ENCODE results near the gene TIPRL. TPM values are rescaled to one million over a fixed set of nuclear protein-coding genes. Genes with fewer than 3 reads are reported as not detected.

Gene TIPRL
- polyA plus RNA-seq, 1 of the 3 experiments (the other 2 are of a cell fraction), result 16.4 TPM

GRCh38 chr1:168139070-168139469 lies 39.7 kb upstream of the TIPRL start:
- no peak overlapping the region for H3K27ac ChIP-seq (ENCODE audit: low read depth in 2 of 2, low read length in 1 of 2)
- no peaks in the 10 kb centered on the region for H3K27me3 ChIP-seq (ENCODE audit: insufficient read depth)
- peaks cover 8% of the 10 kb centered on the region; the same call in 1 of the 2 replicates for H4K20me1 ChIP-seq (ENCODE audit: insufficient read depth)
- ChIA-PET CTCF (interaction anchor here (1.5 kb wide), 1 partner anchor 56 kb away, joined by 3 read pairs; no protein-coding TSS in a partner anchor), POLR2A (no interaction called here)
- H3F3A ChIP-seq (replicated peaks; ENCODE audit: insufficient read depth), result peaks cover 7% of the 10 kb centered on the region
- H3K9ac ChIP-seq, result no peak overlapping the region
- H3K9me3 ChIP-seq, result no peaks in the 10 kb centered on the region
- H3K4me2 ChIP-seq, result no peak overlapping the region
- DNase-seq, result no peak
- H3K4me3 ChIP-seq (ENCODE audit: low read depth in 2 of 2, low read length in 1 of 2), result no peak overlapping the region
- no peak overlapping the region for H2AFZ ChIP-seq (ENCODE audit: low read depth)
- peaks cover 25% of the 10 kb centered on the region for H3K79me2 ChIP-seq (ENCODE audit: insufficient read depth)
- peaks cover 13% of the 10 kb centered on the region in 2 experiments; a peak in 3 of 4 replicates for H3K4me1 ChIP-seq (ENCODE audit: control insufficient read depth in 1 of 2, insufficient read depth in 2 of 2, low read depth in 1 of 2, low read length in 1 of 2)
- no peak for TF ChIP-seq RAD21 (IDR thresholded peaks at IDR 0.05; ENCODE audit: low read length)
- no peak for TF ChIP-seq GATA2 (CRISPR knock-in tag; IDR thresholded peaks at IDR 0.05)
- no peak for TF ChIP-seq EZH2phosphoT487 (IDR thresholded peaks at IDR 0.05; ENCODE audit: borderline replicate concordance, low read depth)
- no peak for TF ChIP-seq USF1 (IDR thresholded peaks at IDR 0.05; ENCODE audit: borderline replicate concordance, low read depth)
- TF ChIP-seq FOXM1 (IDR thresholded peaks at IDR 0.05; ENCODE audit: low read depth), result no peak
- TF ChIP-seq TEAD4 (IDR thresholded peaks at IDR 0.05; ENCODE audit: borderline replicate concordance, insufficient read depth), result no peak
- TF ChIP-seq NRF1 (IDR thresholded peaks at IDR 0.05; ENCODE audit: low read depth, low read length), result no peak
- no peak for TF ChIP-seq RFX5 (IDR thresholded peaks at IDR 0.05; ENCODE audit: low read length)
- TF ChIP-seq MAX (IDR thresholded peaks at IDR 0.05; ENCODE audit: low read depth), result no peak
- TF ChIP-seq MXI1 (IDR thresholded peaks at IDR 0.05; ENCODE audit: low read depth, low read length), result no peak
- TF ChIP-seq TAF1 (IDR thresholded peaks at IDR 0.05; ENCODE audit: borderline replicate concordance, low read depth, low read length), result no peak
- TF ChIP-seq, protein P1, sequence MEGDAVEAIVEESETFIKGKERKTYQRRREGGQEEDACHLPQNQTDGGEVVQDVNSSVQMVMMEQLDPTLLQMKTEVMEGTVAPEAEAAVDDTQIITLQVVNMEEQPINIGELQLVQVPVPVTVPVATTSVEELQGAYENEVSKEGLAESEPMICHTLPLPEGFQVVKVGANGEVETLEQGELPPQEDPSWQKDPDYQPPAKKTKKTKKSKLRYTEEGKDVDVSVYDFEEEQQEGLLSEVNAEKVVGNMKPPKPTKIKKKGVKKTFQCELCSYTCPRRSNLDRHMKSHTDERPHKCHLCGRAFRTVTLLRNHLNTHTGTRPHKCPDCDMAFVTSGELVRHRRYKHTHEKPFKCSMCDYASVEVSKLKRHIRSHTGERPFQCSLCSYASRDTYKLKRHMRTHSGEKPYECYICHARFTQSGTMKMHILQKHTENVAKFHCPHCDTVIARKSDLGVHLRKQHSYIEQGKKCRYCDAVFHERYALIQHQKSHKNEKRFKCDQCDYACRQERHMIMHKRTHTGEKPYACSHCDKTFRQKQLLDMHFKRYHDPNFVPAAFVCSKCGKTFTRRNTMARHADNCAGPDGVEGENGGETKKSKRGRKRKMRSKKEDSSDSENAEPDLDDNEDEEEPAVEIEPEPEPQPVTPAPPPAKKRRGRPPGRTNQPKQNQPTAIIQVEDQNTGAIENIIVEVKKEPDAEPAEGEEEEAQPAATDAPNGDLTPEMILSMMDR (IDR thresholded peaks at IDR 0.05), result no peak
- no peak for TF ChIP-seq ELF1 (IDR thresholded peaks at IDR 0.05)
- TF ChIP-seq, protein P2, sequence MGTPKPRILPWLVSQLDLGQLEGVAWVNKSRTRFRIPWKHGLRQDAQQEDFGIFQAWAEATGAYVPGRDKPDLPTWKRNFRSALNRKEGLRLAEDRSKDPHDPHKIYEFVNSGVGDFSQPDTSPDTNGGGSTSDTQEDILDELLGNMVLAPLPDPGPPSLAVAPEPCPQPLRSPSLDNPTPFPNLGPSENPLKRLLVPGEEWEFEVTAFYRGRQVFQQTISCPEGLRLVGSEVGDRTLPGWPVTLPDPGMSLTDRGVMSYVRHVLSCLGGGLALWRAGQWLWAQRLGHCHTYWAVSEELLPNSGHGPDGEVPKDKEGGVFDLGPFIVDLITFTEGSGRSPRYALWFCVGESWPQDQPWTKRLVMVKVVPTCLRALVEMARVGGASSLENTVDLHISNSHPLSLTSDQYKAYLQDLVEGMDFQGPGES (IDR thresholded peaks at IDR 0.05; ENCODE audit: low read depth, low read length), result no peak
- TF ChIP-seq RCOR1 (IDR thresholded peaks at IDR 0.05; ENCODE audit: low read length), result no peak
- no peak for TF ChIP-seq YY1 (IDR thresholded peaks at IDR 0.05; ENCODE audit: low read depth)
- no peak for TF ChIP-seq SMC3 (IDR thresholded peaks at IDR 0.05; ENCODE audit: low read depth, low read length)
- H3K9me2 ChIP-seq, result no peaks in the 10 kb centered on the region
- H3K36me3 ChIP-seq (replicated peaks in 1 of 2; ENCODE audit: control insufficient read depth in 1 of 2, insufficient read depth in 2 of 2, low read length in 1 of 2), result peaks cover 0 to 1% of the 10 kb centered on the region in 2 experiments
